ENCODE measurements around the gene EBF4.

- TF ChIP-seq GATA3 (IDR thresholded peaks at IDR 0.05; ENCODE audit: low read depth, low read length), result no peak
- no peak for TF ChIP-seq GATA2 (IDR thresholded peaks at IDR 0.05; ENCODE audit: low read depth, low read length)
Observed at GRCh38 chr20:2740702-2741101, 48.1 kb downstream of the EBF4 start.

Measured in SH-SY5Y (cell line).